K562 (cell line): ENCODE measurements around the gene KCP. TPM values are rescaled to one million over a fixed set of nuclear protein-coding genes. Genes with fewer than 3 reads are reported as not detected.

Source experiments
- CBFB ChIP-seq: sonication (generic); formaldehyde crosslinking; IDR thresholded peaks from 2 replicates; pipeline ENCODE4 v1.4.0; 2020; ENCODE audit warnings: mild to moderate bottlenecking, missing genetic modification reagents
- E2F6 ChIP-seq, 2 experiments: IDR thresholded peaks; 2 replicates each; pipeline ENCODE4 v1.6.1; 2011; ENCODE audit warnings: borderline replicate concordance in 1 of 2, control low read depth in 1 of 2, low read depth in 1 of 2, low read length in 1 of 2, mild to moderate bottlenecking in 1 of 2, mixed read lengths in 1 of 2, moderate library complexity in 1 of 2; ENCODE audit not compliant: insufficient read depth in 1 of 2, insufficient read length in 1 of 2, poor library complexity in 1 of 2, severe bottlenecking in 1 of 2; ENCODE audit errors: extremely low read depth in 1 of 2
- KDM4B ChIP-seq, 2 experiments: fragments of 450-650 bp in 1 of 2; sonication (generic) in 1 of 2; IDR thresholded peaks; 2 replicates each; pipeline ENCODE4 v1.6.1; 2016 to 2017; ENCODE audit warnings: borderline replicate concordance in 2 of 2, antibody characterized with exemption in 1 of 2, low read depth in 1 of 2, mild to moderate bottlenecking in 1 of 2
- MBD2 ChIP-seq: sonication (generic); IDR thresholded peaks from 2 replicates; pipeline ENCODE4 v1.6.1; 2016; ENCODE audit warnings: low read depth, borderline replicate concordance
- OTX1 ChIP-seq: fragments of 450-650 bp; formaldehyde crosslinking; IDR thresholded peaks from 2 replicates; pipeline ENCODE4 v1.4.0; 2022; ENCODE audit warnings: mild to moderate bottlenecking
- POLR2G ChIP-seq: fragments of 200-400 bp; formaldehyde crosslinking; IDR thresholded peaks from 2 replicates; pipeline ENCODE4 v1.6.1; 2017; ENCODE audit warnings: low read depth, mild to moderate bottlenecking, antibody characterized with exemption, low read length, moderate library complexity
- POU5F1 ChIP-seq: fragments of 150-350 bp; IDR thresholded peaks from 2 replicates; pipeline ENCODE4 v1.6.1; 2014; ENCODE audit warnings: borderline replicate concordance, low read length, low read depth, mild to moderate bottlenecking; ENCODE audit not compliant: partially characterized antibody
- RBFOX2 ChIP-seq: fragments of 200-400 bp; formaldehyde crosslinking; IDR thresholded peaks from 2 replicates; pipeline ENCODE4 v1.6.1; 2017; ENCODE audit warnings: low read depth, mild to moderate bottlenecking, low read length, moderate library complexity
- RBM22 ChIP-seq: fragments of 200-400 bp; formaldehyde crosslinking; IDR thresholded peaks from 2 replicates; pipeline ENCODE4 v1.6.1; 2018; ENCODE audit warnings: low read length, low read depth; ENCODE audit not compliant: poor library complexity, severe bottlenecking
- SMAD4 ChIP-seq: fragments of 250-450 bp; sonication (Bioruptor Pico); conservative IDR thresholded peaks from 2 replicates; pipeline ENCODE4 v1.8.0; 2021; ENCODE audit warnings: inconsistent platforms, mild to moderate bottlenecking, moderate library complexity
- SUPT5H ChIP-seq: fragments of 450-650 bp; IDR thresholded peaks from 2 replicates; pipeline ENCODE4 v1.6.1; 2016
- YY1 ChIP-seq, 3 experiments: IDR thresholded peaks; 2 replicates each; pipeline ENCODE4 v1.6.1; 2011; ENCODE audit warnings: low read length in 2 of 3, mild to moderate bottlenecking in 2 of 3, moderate library complexity in 2 of 3, borderline replicate concordance in 1 of 3, control low read depth in 1 of 3, low read depth in 1 of 3; ENCODE audit not compliant: insufficient read depth in 3 of 3, insufficient replicate concordance in 2 of 3, control insufficient read depth in 1 of 3, insufficient read length in 1 of 3; ENCODE audit errors: extremely low read depth in 1 of 3
- ZBTB26 ChIP-seq: fragments of 450-650 bp; formaldehyde crosslinking; IDR thresholded peaks from 2 replicates; pipeline ENCODE4 v1.4.0; 2022; ENCODE audit warnings: missing genetic modification characterization
- polyA plus RNA-seq, 8 experiments: library from polyadenylated mRNA; depleted of rRNA in 4 of 8; stranded (reverse) in 5 of 8; unstranded in 3 of 8; fragments of >200 nt; fragmentation: Nextera tagmentation in 2 of 8; fragmentation: Illumina TruSeq in 1 of 8; extraction: Ambion mirVana in 2 of 8; extraction: Trizol in 1 of 8; gene quantifications; 2 replicates each; pipeline versions ENCODE4 v1.2.1 to v1.2.3, GENCODE V29; 2011 to 2014; ENCODE audit warnings: inconsistent platforms in 1 of 8, missing spikeins in 1 of 8
- total RNA-seq, 7 experiments: library from RNA; depleted of rRNA in 6 of 7; stranded (reverse); fragments of >200 nt in 6 of 7; fragmentation: Illumina TruSeq in 2 of 7; extraction: Trizol in 2 of 7; gene quantifications; 2 replicates each; pipeline versions ENCODE4 v1.2.1 to v1.2.3, GENCODE V29; 2011 to 2021; ENCODE audit warnings: low replicate concordance in 1 of 7
- TF ChIP-seq, protein P1 (sequence below): fragments of 450-650 bp; IDR thresholded peaks from 2 replicates; pipeline ENCODE4 v1.6.1; 2018; ENCODE audit not compliant: partially characterized antibody
- TF ChIP-seq, protein P2 (sequence below): fragments of 450-650 bp; IDR thresholded peaks from 2 replicates; pipeline ENCODE4 v1.7.1; 2018; ENCODE audit warnings: mild to moderate bottlenecking, low read depth; ENCODE audit not compliant: partially characterized antibody

KCP gene
- total and polyA plus RNA-seq, 9 of the 15 experiments (the other 6 are each of a cell fraction or from before 2014, with no cell fraction given): 0.06 to 0.17 (median 0.12) TPM; not detected in 3

DNA sequence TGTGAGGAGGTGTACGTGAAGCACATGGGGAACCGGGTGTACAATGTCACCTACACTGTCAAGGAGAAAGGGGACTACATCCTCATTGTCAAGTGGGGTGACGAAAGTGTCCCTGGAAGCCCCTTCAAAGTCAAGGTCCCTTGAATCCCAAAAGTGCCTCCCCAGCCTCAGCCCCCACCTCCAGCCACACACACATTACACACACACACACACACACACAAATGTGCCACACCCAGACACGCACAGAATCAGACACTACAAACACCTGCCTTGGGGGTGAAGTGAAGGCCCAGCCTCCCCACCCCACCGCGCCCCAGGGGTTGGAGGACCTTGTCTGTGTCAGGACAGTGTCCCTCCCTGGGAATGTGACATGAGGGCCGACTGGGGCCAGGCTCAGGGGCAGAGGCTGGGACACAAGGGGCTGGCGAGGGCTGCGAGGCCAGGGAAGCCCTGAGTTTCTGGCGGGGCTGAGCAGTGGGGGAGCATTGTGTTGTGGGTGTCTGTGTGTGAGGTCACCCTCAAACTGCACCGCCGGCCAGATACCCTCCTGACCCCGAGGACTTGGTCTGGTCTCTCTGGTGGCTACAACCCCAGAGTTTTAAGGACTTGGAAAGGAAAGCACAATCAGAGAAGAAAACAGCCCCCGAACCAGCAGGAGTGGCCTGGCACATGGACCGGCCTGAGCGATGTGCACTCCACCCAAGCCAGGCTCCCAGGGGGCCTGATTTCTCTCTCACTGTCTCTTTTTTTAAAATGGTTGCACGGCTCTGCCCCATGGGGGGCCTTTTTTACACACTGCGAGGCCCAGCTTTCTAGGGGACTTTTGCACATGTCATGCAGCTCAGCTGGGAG is 51.9 kb downstream of the KCP start (continued):
- TF ChIP-seq ZBTB26 (CRISPR knock-in tag): 0 out of 2 replicates have a peak, but pooled peaks have one; percentile 78
- TF ChIP-seq POU5F1: peak; percentile 8
- TF ChIP-seq, protein P1, sequence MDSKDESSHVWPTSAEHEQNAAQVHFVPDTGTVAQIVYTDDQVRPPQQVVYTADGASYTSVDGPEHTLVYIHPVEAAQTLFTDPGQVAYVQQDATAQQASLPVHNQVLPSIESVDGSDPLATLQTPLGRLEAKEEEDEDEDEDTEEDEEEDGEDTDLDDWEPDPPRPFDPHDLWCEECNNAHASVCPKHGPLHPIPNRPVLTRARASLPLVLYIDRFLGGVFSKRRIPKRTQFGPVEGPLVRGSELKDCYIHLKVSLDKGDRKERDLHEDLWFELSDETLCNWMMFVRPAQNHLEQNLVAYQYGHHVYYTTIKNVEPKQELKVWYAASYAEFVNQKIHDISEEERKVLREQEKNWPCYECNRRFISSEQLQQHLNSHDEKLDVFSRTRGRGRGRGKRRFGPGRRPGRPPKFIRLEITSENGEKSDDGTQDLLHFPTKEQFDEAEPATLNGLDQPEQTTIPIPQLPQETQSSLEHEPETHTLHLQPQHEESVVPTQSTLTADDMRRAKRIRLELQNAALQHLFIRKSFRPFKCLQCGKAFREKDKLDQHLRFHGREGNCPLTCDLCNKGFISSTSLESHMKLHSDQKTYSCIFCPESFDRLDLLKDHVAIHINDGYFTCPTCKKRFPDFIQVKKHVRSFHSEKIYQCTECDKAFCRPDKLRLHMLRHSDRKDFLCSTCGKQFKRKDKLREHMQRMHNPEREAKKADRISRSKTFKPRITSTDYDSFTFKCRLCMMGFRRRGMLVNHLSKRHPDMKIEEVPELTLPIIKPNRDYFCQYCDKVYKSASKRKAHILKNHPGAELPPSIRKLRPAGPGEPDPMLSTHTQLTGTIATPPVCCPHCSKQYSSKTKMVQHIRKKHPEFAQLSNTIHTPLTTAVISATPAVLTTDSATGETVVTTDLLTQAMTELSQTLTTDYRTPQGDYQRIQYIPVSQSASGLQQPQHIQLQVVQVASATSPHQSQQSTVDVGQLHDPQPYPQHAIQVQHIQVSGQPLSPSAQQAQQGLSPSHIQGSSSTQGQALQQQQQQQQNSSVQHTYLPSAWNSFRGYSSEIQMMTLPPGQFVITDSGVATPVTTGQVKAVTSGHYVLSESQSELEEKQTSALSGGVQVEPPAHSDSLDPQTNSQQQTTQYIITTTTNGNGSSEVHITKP: peak; percentile 18
- TF ChIP-seq RBM22: peak; percentile 80
- peak; percentile 62 for TF ChIP-seq RBFOX2
- TF ChIP-seq MBD2: 0 out of 2 replicates have a peak, but pooled peaks have one; percentile 17
- TF ChIP-seq, protein P2, sequence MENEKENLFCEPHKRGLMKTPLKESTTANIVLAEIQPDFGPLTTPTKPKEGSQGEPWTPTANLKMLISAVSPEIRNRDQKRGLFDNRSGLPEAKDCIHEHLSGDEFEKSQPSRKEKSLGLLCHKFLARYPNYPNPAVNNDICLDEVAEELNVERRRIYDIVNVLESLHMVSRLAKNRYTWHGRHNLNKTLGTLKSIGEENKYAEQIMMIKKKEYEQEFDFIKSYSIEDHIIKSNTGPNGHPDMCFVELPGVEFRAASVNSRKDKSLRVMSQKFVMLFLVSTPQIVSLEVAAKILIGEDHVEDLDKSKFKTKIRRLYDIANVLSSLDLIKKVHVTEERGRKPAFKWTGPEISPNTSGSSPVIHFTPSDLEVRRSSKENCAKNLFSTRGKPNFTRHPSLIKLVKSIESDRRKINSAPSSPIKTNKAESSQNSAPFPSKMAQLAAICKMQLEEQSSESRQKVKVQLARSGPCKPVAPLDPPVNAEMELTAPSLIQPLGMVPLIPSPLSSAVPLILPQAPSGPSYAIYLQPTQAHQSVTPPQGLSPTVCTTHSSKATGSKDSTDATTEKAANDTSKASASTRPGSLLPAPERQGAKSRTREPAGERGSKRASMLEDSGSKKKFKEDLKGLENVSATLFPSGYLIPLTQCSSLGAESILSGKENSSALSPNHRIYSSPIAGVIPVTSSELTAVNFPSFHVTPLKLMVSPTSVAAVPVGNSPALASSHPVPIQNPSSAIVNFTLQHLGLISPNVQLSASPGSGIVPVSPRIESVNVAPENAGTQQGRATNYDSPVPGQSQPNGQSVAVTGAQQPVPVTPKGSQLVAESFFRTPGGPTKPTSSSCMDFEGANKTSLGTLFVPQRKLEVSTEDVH: no peak
- TF ChIP-seq SMAD4 (CRISPR knock-in tag): peak; percentile 14; the same call in 1 of the 2 replicates
- peak in 1 of 3 experiments; percentile 24 for TF ChIP-seq YY1 (IDR thresholded peaks at IDR 0.05; ENCODE audit: borderline replicate concordance in 1 of 3, control insufficient read depth in 1 of 3, extremely low read depth in 1 of 3, insufficient read depth in 3 of 3, insufficient read length in 1 of 3, insufficient replicate concordance in 2 of 3, low read depth in 1 of 3, low read length in 2 of 3)
- 0 out of 2 replicates have a peak, but pooled peaks have one; percentile 37 for TF ChIP-seq OTX1 (CRISPR knock-in tag)
- TF ChIP-seq CBFB: no peak
- TF ChIP-seq E2F6 (IDR thresholded peaks at IDR 0.05; ENCODE audit: borderline replicate concordance in 1 of 2, extremely low read depth in 1 of 2, insufficient read depth in 1 of 2, insufficient read length in 1 of 2, low read depth in 1 of 2, low read length in 1 of 2, poor library complexity in 1 of 2, severe bottlenecking in 1 of 2): peak in 1 of 2 experiments; percentile 22
- no peak for TF ChIP-seq KDM4B (IDR thresholded peaks at IDR 0.05; ENCODE audit: borderline replicate concordance in 2 of 2, low read depth in 1 of 2)
- peak; percentile 72 for TF ChIP-seq POLR2G
- peak; percentile 32; the same call in 1 of the 2 replicates for TF ChIP-seq SUPT5H
